GM12878 (cell line): ENCODE results near the gene RPS6KL1. TPM values are rescaled to one million over a fixed set of nuclear protein-coding genes. Genes with fewer than 3 reads are reported as not detected.

ENCODE experiments used
- ATAC-seq: fragments of 200-7000 bp; cut with Tn5 transposase; 3 replicates; pipeline ENCODE4 v1.9.1; 2020; ENCODE audit warnings: mild to moderate bottlenecking, moderate library complexity
- BruUV-seq: library from RNA; stranded (reverse); fragments of 400-500 nt; replicated peaks from 2 replicates; lab custom pipeline; 2021; lab: Mats Ljungman, UMichigan
- CTCF ChIA-PET: fragments of 300-600 bp; sonication (Branson Sonifier 250); formaldehyde crosslinking; extraction: SDS; loops from one replicate; lab custom pipeline; 2021; ENCODE audit warnings: inconsistent platforms; lab: Yijun Ruan, JAX
- POLR2A ChIA-PET: fragments of 350-600 bp; formaldehyde crosslinking; extraction: SDS; loops from one replicate; lab custom pipeline; 2021; ENCODE audit warnings: inconsistent platforms; lab: Charles Lee
- RAD21 ChIA-PET: fragments of 300-600 bp; sonication (Branson Sonifier 250); formaldehyde crosslinking; loops from one replicate; lab custom pipeline; 2023; ENCODE audit warnings: antibody characterized with exemption; ENCODE audit not compliant: unreplicated experiment; lab: Charles Lee
- SMC1A ChIA-PET: fragments of 300-600 bp; sonication (Branson Sonifier 250); formaldehyde crosslinking; loops from one replicate; lab custom pipeline; 2023; ENCODE audit not compliant: unreplicated experiment, uncharacterized antibody; lab: Charles Lee
- DNase-seq: peaks from one replicate; pipeline ENCODE4 v3.0.0-alpha.2; 2011; ENCODE audit warnings: low read depth, low spot score
- FAIRE-seq: peaks from 3 replicates; lab custom pipeline; 2011; peaks lifted over from hg19 to GRCh38; lab: Jason Lieb, UNC
- H2AFZ ChIP-seq: 2 replicates; pipeline ENCODE4 v1.6.0; 2011; ENCODE audit warnings: low read depth, low read length, control low read depth; ENCODE audit not compliant: control insufficient read depth
- H3K27ac ChIP-seq: 2 replicates; pipeline ENCODE4 v1.5.1; 2011; ENCODE audit warnings: control low read depth; ENCODE audit not compliant: control insufficient read depth, insufficient read depth
- H3K27me3 ChIP-seq, 2 experiments: replicated peaks in 1 of 2; 2 replicates each; pipeline versions ENCODE4 v1.6.0 to v1.6.1; 2011; ENCODE audit warnings: low read length in 1 of 2; ENCODE audit not compliant: control insufficient read depth in 2 of 2, insufficient read depth in 2 of 2
- H3K36me3 ChIP-seq, 2 experiments: 2 replicates each; pipeline ENCODE4 v1.5.1; 2011; ENCODE audit warnings: low read length in 1 of 2; ENCODE audit not compliant: control insufficient read depth in 2 of 2, insufficient read depth in 2 of 2
- H3K4me1 ChIP-seq: 2 replicates; pipeline ENCODE4 v1.6.1; 2011; ENCODE audit warnings: mild to moderate bottlenecking, low read length, moderate library complexity, mixed read lengths; ENCODE audit not compliant: control insufficient read depth, insufficient read depth
- H3K4me2 ChIP-seq: 2 replicates; pipeline ENCODE4 v1.6.0; 2011; ENCODE audit warnings: control low read depth; ENCODE audit not compliant: control insufficient read depth, insufficient read depth
- H3K4me3 ChIP-seq: fragments of 200-600 bp; sonication (generic); 2 replicates; pipeline ENCODE4 v1.5.1; 2016
- H3K79me2 ChIP-seq: 2 replicates; pipeline ENCODE4 v1.6.0; 2011; ENCODE audit warnings: low read length; ENCODE audit not compliant: control insufficient read depth, insufficient read depth
- H3K9ac ChIP-seq: 2 replicates; pipeline ENCODE4 v1.8.0; 2011; ENCODE audit warnings: low read length, control low read depth, mixed read lengths; ENCODE audit not compliant: control insufficient read depth, insufficient read depth
- H3K9me3 ChIP-seq: replicated peaks from 3 replicates; pipeline ENCODE4 v1.5.1; 2011; ENCODE audit warnings: mild to moderate bottlenecking, low read length; ENCODE audit not compliant: control insufficient read depth, insufficient read depth
- H4K20me1 ChIP-seq: 2 replicates; pipeline ENCODE4 v1.6.0; 2011; ENCODE audit not compliant: control insufficient read depth, insufficient read depth
- CBX3 ChIP-seq: fragments of 200-600 bp; sonication (generic); IDR thresholded peaks from 2 replicates; pipeline ENCODE4 v1.6.1; 2016; ENCODE audit warnings: low read depth, borderline replicate concordance
- NRF1 ChIP-seq: conservative IDR thresholded peaks from 2 replicates; pipeline ENCODE4 v1.6.1; 2011; ENCODE audit warnings: mild to moderate bottlenecking, low read depth, low read length, improper control_type of control experiment
- REST ChIP-seq: IDR thresholded peaks from 2 replicates; pipeline ENCODE4 v1.6.1; 2012; ENCODE audit warnings: mild to moderate bottlenecking, low read depth, low read length
- SREBF2 ChIP-seq: IDR thresholded peaks from 2 replicates; pipeline ENCODE4 v1.6.1; 2012; ENCODE audit warnings: mild to moderate bottlenecking, low read length
- USF1 ChIP-seq: IDR thresholded peaks from 2 replicates; pipeline ENCODE4 v1.6.1; 2011; ENCODE audit warnings: borderline replicate concordance, low read depth, mild to moderate bottlenecking, moderate library complexity, mixed read lengths, low read length; ENCODE audit not compliant: insufficient read depth; ENCODE audit errors: extremely low read length
- YBX1 ChIP-seq: fragments of 450-650 bp; IDR thresholded peaks from 2 replicates; pipeline ENCODE4 v1.6.1; 2016; ENCODE audit warnings: antibody characterized with exemption
- YY1 ChIP-seq: IDR thresholded peaks from 2 replicates; pipeline ENCODE4 v1.6.1; 2011; ENCODE audit warnings: low read depth, mild to moderate bottlenecking, low read length
- ZBTB33 ChIP-seq: fragments of 450-650 bp; IDR thresholded peaks from 2 replicates; pipeline ENCODE4 v1.6.1; 2017; ENCODE audit warnings: mild to moderate bottlenecking
- ZBTB40 ChIP-seq: fragments of 450-650 bp; IDR thresholded peaks from 2 replicates; pipeline ENCODE4 v1.6.1; 2016; ENCODE audit warnings: mild to moderate bottlenecking, moderate library complexity, borderline replicate concordance
- WGBS: methylation state at CpG from one replicate; pipeline ENCODE4 v1.1.6; 2016; ENCODE audit warnings: low lambda C conversion rate; ENCODE audit not compliant: insufficient replicate concordance, insufficient coverage; ENCODE audit errors: missing lambda C conversion rate; 5-methylcytosine and 5-hydroxymethylcytosine counted together
- in situ Hi-C: fragments of 300-500 bp; cut with MboI; formaldehyde crosslinking; loops from 9 replicates; pipeline ENCODE4 v1.14.3; 2018; ENCODE audit warnings: mixed read lengths
- intact Hi-C: fragments of 100-400 bp; cut with micrococcal nuclease; formaldehyde crosslinking; loops from one replicate; pipeline ENCODE4 v1.14.2; 2022; ENCODE audit not compliant: unreplicated experiment
- polyA plus RNA-seq, 11 experiments: library from polyadenylated mRNA; depleted of rRNA in 4 of 11; unstranded in 6 of 11; stranded (reverse) in 5 of 11; fragments of >200 nt; fragmentation: Nextera tagmentation in 4 of 11; fragmentation: Illumina TruSeq in 1 of 11; extraction: Ambion mirVana in 4 of 11; extraction: Trizol in 1 of 11; gene quantifications; 1 replicate in 1 of 11; 2 replicates in 10 of 11; pipeline versions ENCODE4 v1.2.1 to v1.2.3, GENCODE V29; 2011 to 2016; ENCODE audit warnings: inconsistent platforms in 2 of 11, missing spikeins in 2 of 11, low read depth in 1 of 11
- total RNA-seq, 4 experiments: library from RNA; depleted of rRNA in 3 of 4; stranded (reverse); fragments of >200 nt in 3 of 4; fragmentation: Illumina TruSeq in 1 of 4; extraction: Trizol in 1 of 4; gene quantifications; 2 replicates each; pipeline versions ENCODE4 v1.2.1 to v1.2.3, GENCODE V29; 2013 to 2021

Gene RPS6KL1
- total and polyA plus RNA-seq, 10 of the 15 experiments (the other 5 are each of a cell fraction or from before 2014, with no cell fraction given), result 0.04 to 4.2 (median 2.0) TPM

GRCh38 chr14:74890262-74890661 is 32.8 kb downstream of the RPS6KL1 start (continued):
- no peak for TF ChIP-seq ZBTB40

- RAD21 ChIA-PET, result no interaction called here
- intact Hi-C loops, result no loop called here
- TF ChIP-seq REST, result no peak
- no peak for TF ChIP-seq ZBTB33
- TF ChIP-seq YBX1, result no peak
- TF ChIP-seq CBX3, result no peak
- no peak for TF ChIP-seq USF1
- no peak for TF ChIP-seq SREBF2
- TF ChIP-seq YY1, result no peak
- no peak for TF ChIP-seq NRF1
These were observed 34.6 kb downstream of the RPS6KL1 start for GRCh38 chr14:74888164-74889158.

More at GRCh38 chr14:74888164-74889158, 34.6 kb downstream of the RPS6KL1 start:
- POLR2A ChIA-PET, result no interaction called here
- Histone ChIP-seq H3K27ac (no peak overlapping the region), H3K36me3 (peaks cover 6 to 30% of the 10 kb centered on the region in 2 experiments), H4K20me1 (no peaks in the 10 kb centered on the region; the same call in none of the 2 replicates), H3K27me3 (no peaks in the 10 kb centered on the region), H3K9me3 (no peaks in the 10 kb centered on the region), H3K4me3 (no peak overlapping the region), H3K4me1 (peaks cover 25% of the 10 kb centered on the region), H3K4me2 (no peak overlapping the region), H3K9ac (no peak overlapping the region), H3K79me2 (peaks cover 44% of the 10 kb centered on the region), H2AFZ (no peak overlapping the region)
- FAIRE-seq (no peak), ATAC-seq (no peak), DNase-seq (no peak)
- no TSS peak for BruUV-seq
- CTCF ChIA-PET, result interaction anchor here (1.0 to 26.0 kb wide), 3 partner anchors 17 to 30 kb away, joined by 3 to 552 read pairs (median 3); no protein-coding TSS in a partner anchor
- 83% methylated on average over 12 of the region's 12 CpGs for WGBS
- in situ Hi-C loops, result no loop called here
- SMC1A ChIA-PET, result interaction anchor here (1.0 kb wide), 1 partner anchor 9 kb away, joined by 3 read pairs; no protein-coding TSS in a partner anchor
